Stimulated activated CD8-positive, alpha-beta memory T cell treated with anti-CD3 and anti-CD28 coated beads, Interleukin-7, amount 100 ng/mL, for 24 hours (primary cell): ENCODE results near the gene LRRC10B.

Source experiments
- DNase-seq: peaks from one replicate; pipeline ENCODE4 v3.0.0-alpha.2; 2020; ENCODE audit warnings: low read depth

LRRC10B gene

DNA sequence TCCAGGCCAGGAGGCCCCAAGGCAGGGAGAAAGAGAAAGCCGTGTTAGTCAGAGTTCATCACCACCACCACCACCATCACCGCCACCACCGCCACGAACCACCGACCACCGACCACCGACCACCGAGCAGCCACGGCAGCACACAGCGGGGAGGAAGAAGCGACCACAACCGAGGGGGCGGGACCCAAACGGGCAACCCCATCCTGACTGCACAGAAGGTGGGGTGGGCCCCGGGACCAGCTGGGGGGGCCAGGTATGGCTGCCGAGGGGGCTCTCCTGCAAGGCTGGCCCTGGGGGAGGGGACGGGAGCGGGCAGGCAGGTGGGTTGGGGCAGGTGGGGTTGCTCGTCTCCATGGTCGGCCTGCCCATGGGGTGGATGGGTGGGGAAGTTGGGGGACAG, 38.1 kb downstream of the LRRC10B start:
- DNase-seq: no peak

DNA sequence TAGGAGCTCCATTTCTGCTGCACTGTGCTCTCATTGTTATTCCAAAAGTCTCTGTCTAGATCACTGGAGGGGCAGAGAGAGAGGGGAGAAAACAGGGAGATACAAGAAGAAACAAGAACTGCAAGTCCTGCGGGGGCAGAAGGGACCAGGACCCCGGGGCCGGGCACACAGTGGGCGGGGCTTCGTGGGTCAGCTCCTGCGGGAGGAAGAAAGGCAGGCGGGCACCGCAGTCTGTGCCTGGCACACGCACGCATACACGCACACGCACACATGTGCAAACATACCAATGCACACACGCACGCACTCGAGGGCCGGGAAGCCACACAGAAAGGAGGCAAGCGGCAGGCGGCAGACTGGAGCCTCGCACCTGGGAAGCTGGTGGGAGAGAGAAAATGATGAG, 38.7 kb downstream of the LRRC10B start:
- DNase-seq: no peak

DNA sequence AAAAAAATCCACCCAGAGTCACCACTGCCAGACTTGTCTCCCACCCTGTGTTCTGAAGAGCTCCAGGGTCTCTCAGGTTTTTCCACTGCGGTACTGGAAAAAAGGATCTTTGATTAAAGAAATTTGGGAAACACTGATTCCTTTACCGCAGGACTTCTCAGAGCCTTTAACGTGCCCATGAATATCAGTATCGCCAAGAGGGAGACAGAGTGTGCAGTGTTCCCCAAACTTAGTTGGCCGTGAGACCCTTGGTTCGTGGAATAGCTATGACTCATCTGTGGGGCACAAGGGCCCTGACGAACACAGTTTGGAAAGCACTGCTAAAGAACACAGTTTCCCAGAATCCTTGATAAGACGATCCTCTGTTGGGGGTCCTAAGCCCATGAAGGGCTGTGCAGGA, 40.6 kb downstream of the LRRC10B start:
- DNase-seq: no peak

GRCh38 chr11:61549662-61550568, 41.4 kb downstream of the LRRC10B start:
- no peak for DNase-seq

DNA sequence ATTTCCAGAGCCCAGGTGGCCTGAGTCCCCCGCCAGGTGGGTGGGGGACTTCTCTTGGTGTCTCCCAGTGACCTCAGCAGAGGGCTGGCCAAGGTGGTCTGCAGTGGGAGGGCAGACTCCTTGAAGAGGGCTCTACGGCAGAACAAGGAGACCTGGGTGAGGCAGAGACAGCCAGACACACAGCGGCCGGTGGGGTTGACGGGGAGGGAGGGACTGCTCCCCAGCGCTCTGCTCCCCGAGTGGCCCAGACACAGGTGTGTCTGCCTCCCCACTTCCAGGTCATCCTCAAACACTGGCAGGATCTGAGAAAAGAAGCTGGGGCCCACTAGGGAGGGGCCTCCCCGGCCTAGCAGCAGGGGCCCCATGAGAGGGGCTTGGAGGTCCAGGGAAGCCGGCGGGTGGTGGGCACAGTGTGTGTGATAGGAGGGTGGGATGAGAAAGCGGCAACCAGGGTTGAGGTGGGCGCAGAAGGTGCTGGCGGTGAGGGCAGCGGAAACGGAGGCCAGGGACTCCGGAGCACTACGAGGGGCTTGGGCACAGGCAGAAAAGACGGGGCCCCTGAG, 42.2 kb downstream of the LRRC10B start:
- DNase-seq: no peak

DNA sequence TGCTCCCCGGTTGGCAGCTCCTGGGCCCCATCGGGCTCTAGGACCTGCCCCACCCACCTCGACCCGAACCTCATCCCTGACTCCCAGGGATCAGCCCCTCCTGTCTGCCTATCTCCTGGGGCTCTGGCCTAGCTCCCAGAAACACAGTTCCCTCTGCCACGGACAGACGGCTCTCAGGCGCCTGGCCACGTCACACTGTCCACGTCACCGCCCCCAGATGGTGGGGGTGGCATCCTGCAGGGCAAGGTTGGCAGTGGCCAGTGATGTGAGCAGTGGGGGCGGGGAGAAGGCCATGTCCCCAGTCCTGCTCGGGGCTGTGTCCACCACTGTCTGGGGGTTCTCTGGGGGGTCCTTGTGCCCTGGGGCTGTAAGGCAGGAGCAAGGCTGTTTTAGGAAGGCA, 43.1 kb downstream of the LRRC10B start:
- no peak for DNase-seq

DNA sequence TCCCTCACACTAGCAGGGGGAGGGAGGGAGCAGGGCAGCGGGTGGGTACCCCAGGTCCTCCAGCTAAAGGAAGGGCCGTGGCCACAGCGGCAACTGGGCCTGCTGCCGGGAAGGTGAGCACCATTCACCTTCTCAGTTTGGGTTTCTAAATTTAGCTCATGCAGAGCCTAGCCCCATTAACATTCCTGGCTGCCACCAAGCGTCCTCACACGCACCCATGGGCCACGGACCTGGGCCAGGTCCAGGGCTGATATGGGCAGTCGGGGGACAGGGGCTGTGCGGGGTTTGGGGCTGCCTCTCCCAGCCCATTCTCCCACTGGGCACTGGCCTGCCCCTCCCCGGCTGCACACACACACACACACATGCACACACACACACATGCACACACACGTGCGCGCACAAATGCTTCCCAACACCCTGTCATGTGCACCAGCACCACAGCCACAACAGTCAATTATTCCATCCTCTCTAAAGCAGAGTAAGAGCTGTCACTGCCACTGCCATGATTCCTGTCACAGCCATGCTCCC, 43.6 kb downstream of the LRRC10B start:
- no peak for DNase-seq

GRCh38 chr11:61553373-61554171, 45.0 kb downstream of the LRRC10B start:
- DNase-seq: no peak

DNA sequence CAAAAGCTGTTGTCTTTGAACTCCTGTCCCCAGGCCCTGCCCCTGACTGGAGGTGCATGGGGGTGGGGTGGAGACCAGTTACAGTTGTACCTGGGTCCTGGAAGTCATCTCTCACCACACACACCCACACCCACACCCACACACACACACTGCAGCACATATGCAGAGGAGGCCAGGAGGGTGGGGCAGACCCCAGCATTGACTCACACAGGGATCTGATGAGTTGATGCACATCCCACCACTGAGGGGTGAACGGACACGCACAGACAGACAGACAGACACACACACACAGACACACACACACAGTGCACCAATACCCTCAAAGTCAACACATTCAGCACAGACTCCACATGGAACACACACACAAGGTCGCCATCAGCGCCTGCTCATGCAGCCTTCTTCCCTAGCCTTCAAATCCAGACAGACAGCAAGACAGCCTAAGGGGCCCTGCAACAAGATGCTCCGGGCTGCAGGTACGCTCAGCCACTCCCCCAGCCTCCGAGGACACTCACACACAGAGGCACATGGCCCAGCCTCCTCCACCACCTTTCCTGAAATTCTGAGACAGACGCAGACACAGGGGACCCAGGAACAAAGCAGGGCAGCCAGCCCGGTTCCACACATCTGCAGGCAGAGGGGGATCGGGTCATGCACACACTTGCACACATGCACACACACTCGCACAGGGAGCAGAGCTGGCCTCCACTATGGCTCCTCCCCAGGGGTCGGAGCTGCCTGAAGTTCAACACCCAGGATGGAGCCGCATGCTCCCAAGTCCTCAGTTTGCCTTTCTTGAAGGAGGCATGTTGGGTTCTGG, 45.8 kb downstream of the LRRC10B start:
- no peak for DNase-seq

DNA sequence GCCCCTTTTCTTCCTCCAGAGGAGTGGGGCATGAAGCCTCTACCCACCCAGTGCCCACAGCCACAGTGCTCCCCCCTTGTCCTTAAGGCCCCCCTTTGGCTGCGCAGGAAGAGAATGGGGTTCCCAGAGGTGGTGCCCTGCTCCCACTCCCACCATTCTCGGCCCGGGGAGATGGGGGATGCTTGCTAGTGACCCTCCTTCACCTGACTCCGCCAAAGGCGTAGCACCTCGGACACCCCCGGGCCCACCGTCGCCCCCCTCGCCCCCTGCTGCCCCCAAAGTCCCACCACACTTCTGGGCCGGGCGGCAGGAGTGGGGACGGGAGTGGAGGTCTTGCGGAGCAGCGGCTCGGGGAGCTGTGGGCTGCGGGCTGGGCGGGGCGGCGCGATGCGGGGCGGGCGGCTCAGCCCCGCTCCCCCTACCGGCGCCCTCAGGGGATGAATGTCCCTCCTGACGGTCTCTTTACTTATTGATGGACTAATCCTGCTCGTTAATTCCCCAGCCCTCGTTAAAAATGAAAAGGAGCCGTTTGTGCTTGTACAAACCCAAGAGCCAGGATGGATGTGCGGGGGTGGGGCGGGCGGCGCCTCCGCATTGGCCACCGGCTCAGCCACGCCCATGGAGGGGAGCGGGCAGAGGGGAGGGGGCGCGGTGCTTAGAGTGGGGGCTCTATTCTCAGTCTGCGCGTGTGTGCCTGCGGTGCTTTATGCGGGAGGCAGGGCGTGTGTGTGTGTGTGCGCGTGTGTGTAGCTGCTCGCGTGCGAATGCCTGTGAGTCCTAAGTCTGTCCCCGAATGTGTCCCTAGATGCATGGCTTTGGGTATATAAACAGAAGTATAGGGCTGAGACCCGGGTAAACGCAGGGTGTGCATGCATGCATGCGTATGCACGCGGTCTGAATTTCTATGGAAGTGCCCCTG, 46.8 kb downstream of the LRRC10B start:
- no peak for DNase-seq

DNA sequence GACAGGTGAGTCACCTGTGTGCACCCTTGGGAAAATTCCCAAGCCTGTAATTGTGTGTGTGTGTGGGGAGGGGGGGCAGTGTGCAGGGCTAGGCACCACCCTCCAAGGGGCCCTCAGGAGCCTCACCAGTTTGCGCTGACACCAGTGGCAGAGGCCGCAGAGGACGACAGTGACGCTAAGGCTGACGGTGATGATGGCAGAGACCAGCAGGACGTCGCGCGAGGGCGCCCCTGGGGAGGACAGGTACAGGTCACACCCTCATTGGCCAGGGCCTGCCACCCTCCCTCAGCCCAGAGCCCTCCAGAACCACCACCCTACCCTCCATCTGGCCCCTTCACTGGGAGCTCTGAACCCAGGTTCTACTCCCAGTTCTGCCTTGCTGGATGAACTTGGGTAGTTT, 47.4 kb downstream of the LRRC10B start:
- DNase-seq: no peak

- no peak for DNase-seq
These were observed 48.1 kb downstream of the LRRC10B start for GRCh38 chr11:61556621-61557020.
